Hepatocyte (in vitro differentiated cells): ENCODE data around the gene ZNRF1. TPM values are rescaled to one million over a fixed set of nuclear protein-coding genes. Genes with fewer than 3 reads are reported as not detected.

Experiments used
- DNase-seq: peaks from one replicate; pipeline ENCODE4 v3.0.0-alpha.2; 2016; ENCODE audit warnings: low spot score
- H2AFZ ChIP-seq: fragments of 200-600 bp; sonication (generic); 2 replicates; pipeline ENCODE4 v1.6.0; 2016; ENCODE audit warnings: antibody characterized with exemption, mild to moderate bottlenecking
- H3K27ac ChIP-seq: fragments of 200-600 bp; sonication (generic); 2 replicates; pipeline ENCODE4 v1.5.1; 2016; ENCODE audit warnings: mild to moderate bottlenecking
- H3K27me3 ChIP-seq: fragments of 200-600 bp; sonication (generic); 2 replicates; pipeline ENCODE4 v1.6.1; 2016
- H3K36me3 ChIP-seq: fragments of 200-600 bp; sonication (generic); replicated peaks from 2 replicates; pipeline ENCODE4 v1.5.1; 2016; ENCODE audit warnings: low read depth; ENCODE audit not compliant: insufficient read depth
- H3K4me1 ChIP-seq: fragments of 200-600 bp; sonication (generic); 2 replicates; pipeline ENCODE4 v1.5.1; 2016; ENCODE audit warnings: mild to moderate bottlenecking, moderate library complexity; ENCODE audit not compliant: insufficient read depth
- H3K4me2 ChIP-seq: fragments of 200-600 bp; sonication (generic); 2 replicates; pipeline ENCODE4 v1.6.0; 2016
- H3K4me3 ChIP-seq: fragments of 200-600 bp; sonication (generic); 2 replicates; pipeline ENCODE4 v1.5.1; 2016; ENCODE audit warnings: mild to moderate bottlenecking
- H3K79me2 ChIP-seq: fragments of 200-600 bp; sonication (generic); 2 replicates; pipeline ENCODE4 v1.6.0; 2017; ENCODE audit warnings: mild to moderate bottlenecking
- H3K9me2 ChIP-seq: fragments of 200-600 bp; sonication (generic); replicated peaks from 2 replicates; pipeline ENCODE4 v1.6.0; 2017; ENCODE audit warnings: mild to moderate bottlenecking; ENCODE audit not compliant: insufficient read depth
- H3K9me3 ChIP-seq: fragments of 200-600 bp; sonication (generic); 2 replicates; pipeline ENCODE4 v1.5.1; 2016; ENCODE audit warnings: low read depth, mild to moderate bottlenecking
- H4K20me1 ChIP-seq: fragments of 200-600 bp; sonication (generic); 2 replicates; pipeline ENCODE4 v1.6.0; 2016; ENCODE audit warnings: mild to moderate bottlenecking; ENCODE audit not compliant: insufficient read depth, poor library complexity, severe bottlenecking
- EZH2 ChIP-seq: fragments of 200-600 bp; sonication (generic); IDR thresholded peaks from 2 replicates; pipeline ENCODE4 v1.6.1; 2016; ENCODE audit warnings: antibody characterized with exemption, mild to moderate bottlenecking, borderline replicate concordance
- EZH2phosphoT487 ChIP-seq: fragments of 200-600 bp; sonication (generic); IDR thresholded peaks from one replicate; pipeline ENCODE4 v1.6.1; 2018; ENCODE audit warnings: antibody characterized with exemption, mild to moderate bottlenecking, low read depth, moderate library complexity; ENCODE audit not compliant: unreplicated experiment, severe bottlenecking
- WGBS: methylation state at CpG from one replicate; pipeline ENCODE4 v1.1.6; 2016; ENCODE audit warnings: low lambda C conversion rate; ENCODE audit errors: missing lambda C conversion rate; 5-methylcytosine and 5-hydroxymethylcytosine counted together
- polyA plus RNA-seq: library from polyadenylated mRNA; unstranded; fragments of >200 nt; fragmentation: Nextera tagmentation; extraction: Ambion mirVana; gene quantifications from 2 replicates; pipeline ENCODE4 v1.2.1, GENCODE V29; 2016
- total RNA-seq: library from RNA; depleted of rRNA; stranded (reverse); fragments of >200 nt; gene quantifications from 2 replicates; pipeline ENCODE4 v1.2.3, GENCODE V29; 2014
- TF ChIP-seq, protein P1 (sequence below): fragments of 200-600 bp; sonication (generic); IDR thresholded peaks from 2 replicates; pipeline ENCODE4 v1.5.1; 2016; ENCODE audit warnings: antibody characterized with exemption, mild to moderate bottlenecking; ENCODE audit not compliant: poor library complexity

Gene ZNRF1
- total and polyA plus RNA-seq, 2 experiments from 2014 or later = 23.0 to 46.5 TPM

DNA sequence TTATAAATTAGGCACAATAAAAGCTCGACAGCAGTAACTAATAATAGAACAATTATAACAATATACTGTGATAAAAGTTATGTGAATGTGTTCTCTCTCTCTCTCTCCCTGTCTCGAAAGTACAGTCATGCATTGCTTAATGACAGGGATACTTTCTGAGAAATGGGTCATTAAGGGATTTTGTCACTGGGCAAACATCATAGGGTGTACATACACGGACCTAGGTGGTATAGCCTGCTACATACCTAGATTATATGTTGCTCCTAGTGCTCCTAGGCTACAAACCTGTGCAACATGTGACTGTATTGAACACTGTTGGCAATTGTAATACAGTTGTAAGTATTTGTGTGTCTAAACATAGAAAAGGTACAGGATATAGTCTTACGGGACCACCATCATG, 6.9 kb downstream of the ZNRF1 start:
- Histone ChIP-seq H2AFZ (no peak overlapping the region), H3K27ac (no peak overlapping the region), H3K36me3 (no peaks in the 10 kb centered on the region), H3K27me3 (no peaks in the 10 kb centered on the region), H3K4me3 (no peak overlapping the region), H3K4me2 (no peak overlapping the region), H3K9me2 (no peaks in the 10 kb centered on the region), H3K79me2 (peaks cover 100% of the 10 kb centered on the region), H3K9me3 (no peaks in the 10 kb centered on the region), H3K4me1 (peaks cover 15% of the 10 kb centered on the region), H4K20me1 (peaks cover 69% of the 10 kb centered on the region)
- no peak for DNase-seq
- WGBS = 95% methylated on average over 4 of the region's 4 CpGs
- TF ChIP-seq EZH2phosphoT487 = no peak
- TF ChIP-seq, protein P1, sequence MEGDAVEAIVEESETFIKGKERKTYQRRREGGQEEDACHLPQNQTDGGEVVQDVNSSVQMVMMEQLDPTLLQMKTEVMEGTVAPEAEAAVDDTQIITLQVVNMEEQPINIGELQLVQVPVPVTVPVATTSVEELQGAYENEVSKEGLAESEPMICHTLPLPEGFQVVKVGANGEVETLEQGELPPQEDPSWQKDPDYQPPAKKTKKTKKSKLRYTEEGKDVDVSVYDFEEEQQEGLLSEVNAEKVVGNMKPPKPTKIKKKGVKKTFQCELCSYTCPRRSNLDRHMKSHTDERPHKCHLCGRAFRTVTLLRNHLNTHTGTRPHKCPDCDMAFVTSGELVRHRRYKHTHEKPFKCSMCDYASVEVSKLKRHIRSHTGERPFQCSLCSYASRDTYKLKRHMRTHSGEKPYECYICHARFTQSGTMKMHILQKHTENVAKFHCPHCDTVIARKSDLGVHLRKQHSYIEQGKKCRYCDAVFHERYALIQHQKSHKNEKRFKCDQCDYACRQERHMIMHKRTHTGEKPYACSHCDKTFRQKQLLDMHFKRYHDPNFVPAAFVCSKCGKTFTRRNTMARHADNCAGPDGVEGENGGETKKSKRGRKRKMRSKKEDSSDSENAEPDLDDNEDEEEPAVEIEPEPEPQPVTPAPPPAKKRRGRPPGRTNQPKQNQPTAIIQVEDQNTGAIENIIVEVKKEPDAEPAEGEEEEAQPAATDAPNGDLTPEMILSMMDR = no peak
- no peak for TF ChIP-seq EZH2

- H2AFZ ChIP-seq = no peak overlapping the region
- TF ChIP-seq, protein P1 = no peak
- TF ChIP-seq EZH2phosphoT487 (no peak), EZH2 (no peak)
- H3K79me2 ChIP-seq = peaks cover 100% of the 10 kb centered on the region
- no peaks in the 10 kb centered on the region for H3K9me3 ChIP-seq
- no peaks in the 10 kb centered on the region for H3K27me3 ChIP-seq
- DNase-seq = no peak
- no peak overlapping the region for H3K27ac ChIP-seq
- H4K20me1 ChIP-seq = peaks cover 58% of the 10 kb centered on the region
- H3K4me1 ChIP-seq = peaks cover 11% of the 10 kb centered on the region
- no peaks in the 10 kb centered on the region for H3K36me3 ChIP-seq
- 86% methylated on average over 1 of the region's 1 CpG for WGBS
- H3K4me2 ChIP-seq = no peak overlapping the region
- H3K4me3 ChIP-seq = no peak overlapping the region
- H3K9me2 ChIP-seq = no peaks in the 10 kb centered on the region
Measured at GRCh38 chr16:75007443-75007842, 8.6 kb downstream of the ZNRF1 start.

- no peak for TF ChIP-seq EZH2phosphoT487
- TF ChIP-seq EZH2 = no peak
- TF ChIP-seq, protein P1 = no peak
- Histone ChIP-seq H3K27ac (no peak overlapping the region), H3K9me2 (no peaks in the 10 kb centered on the region), H3K4me3 (no peak overlapping the region), H3K36me3 (no peaks in the 10 kb centered on the region), H3K79me2 (peaks cover 100% of the 10 kb centered on the region), H3K4me2 (no peak overlapping the region), H4K20me1 (peaks cover 42% of the 10 kb centered on the region), H2AFZ (no peak overlapping the region), H3K4me1 (peaks cover 7% of the 10 kb centered on the region), H3K9me3 (no peaks in the 10 kb centered on the region), H3K27me3 (no peaks in the 10 kb centered on the region)
- 99% methylated on average over 3 of the region's 3 CpGs for WGBS
- DNase-seq = no peak
Measured at GRCh38 chr16:75010427-75010826, 11.6 kb downstream of the ZNRF1 start.
